Endodermal cell (in vitro differentiated cells): ENCODE measurements around the gene ABCA2. TPM values are rescaled to one million over a fixed set of nuclear protein-coding genes. Genes with fewer than 3 reads are reported as not detected.

Source experiments
- DNase-seq: peaks from one replicate; pipeline ENCODE4 v3.0.0-alpha.2; 2017
- H3K27ac ChIP-seq: 2 replicates; pipeline ENCODE4 v1.5.1; 2013; ENCODE audit warnings: mild to moderate bottlenecking, low read depth, low read length, moderate library complexity
- H3K27me3 ChIP-seq: 2 replicates; pipeline ENCODE4 v1.6.1; 2013; ENCODE audit warnings: mild to moderate bottlenecking, low read length, moderate library complexity; ENCODE audit not compliant: insufficient read depth, control insufficient read depth, poor library complexity, severe bottlenecking
- H3K36me3 ChIP-seq: 2 replicates; pipeline ENCODE4 v1.7.0; 2013; ENCODE audit warnings: mild to moderate bottlenecking, low read length, moderate library complexity; ENCODE audit not compliant: control insufficient read depth, insufficient read depth
- H3K4me1 ChIP-seq: one replicate; pipeline ENCODE4 v1.7.0; 2013; ENCODE audit warnings: low read length; ENCODE audit not compliant: control insufficient read depth, insufficient read depth
- H3K4me3 ChIP-seq: 2 replicates; pipeline ENCODE4 v1.5.1; 2013; ENCODE audit warnings: mild to moderate bottlenecking, low read length, moderate library complexity
- H3K9ac ChIP-seq: 2 replicates; pipeline ENCODE4 v1.6.1; 2013; ENCODE audit warnings: mild to moderate bottlenecking, low read length, moderate library complexity; ENCODE audit not compliant: poor library complexity, severe bottlenecking; ENCODE audit errors: extremely low read depth
- H3K9me3 ChIP-seq: 2 replicates; pipeline ENCODE4 v1.6.1; 2013; ENCODE audit warnings: mild to moderate bottlenecking, low read length, moderate library complexity; ENCODE audit not compliant: control insufficient read depth
- H3K27ac Mint-ChIP-seq: 2 replicates; pipeline ENCODE4 v1.8.0; 2020; ENCODE audit warnings: mixed read lengths
- H3K27me3 Mint-ChIP-seq: 2 replicates; pipeline ENCODE4 v1.8.0; 2021; ENCODE audit warnings: mild to moderate bottlenecking, mixed read lengths; ENCODE audit not compliant: insufficient read depth
- H3K36me3 Mint-ChIP-seq: 2 replicates; pipeline ENCODE4 v1.8.0; 2020; ENCODE audit warnings: low read depth, mixed read lengths
- H3K4me1 Mint-ChIP-seq: 2 replicates; pipeline ENCODE4 v1.8.0; 2020; ENCODE audit warnings: mixed read lengths
- H3K4me3 Mint-ChIP-seq: 2 replicates; pipeline ENCODE4 v1.8.0; 2020; ENCODE audit warnings: mild to moderate bottlenecking, moderate library complexity, mixed read lengths
- H3K9me3 Mint-ChIP-seq: 2 replicates; pipeline ENCODE4 v1.8.0; 2020; ENCODE audit warnings: mild to moderate bottlenecking, mixed read lengths
- CTCF ChIP-seq: fragments of 200-600 bp; sonication (generic); conservative IDR thresholded peaks from 2 replicates; pipeline ENCODE4 v1.5.0; 2021; ENCODE audit warnings: antibody characterized with exemption, mild to moderate bottlenecking
- WGBS, 2 experiments: methylation state at CpG; one replicate each; pipeline versions ENCODE4 v1.1.5 to v1.1.7; 2013; ENCODE audit warnings: missing lambda C conversion rate in 2 of 2, mixed read lengths in 1 of 2; ENCODE audit not compliant: insufficient coverage in 1 of 2, insufficient read length in 1 of 2; 5-methylcytosine and 5-hydroxymethylcytosine counted together
- total RNA-seq, 2 donors: library from RNA; stranded (reverse); fragmentation: NEBNext Ultra II Directional in 1 of 2; extraction: Animal tissue kit (Norgen Biotek cat#: 25700) in 1 of 2; gene quantifications; 2 replicates in 1 of 2; 3 replicates in 1 of 2; pipeline ENCODE4 v1.2.1, GENCODE V29; 2021

ABCA2 gene
- total RNA-seq, 2 donors from 2014 or later = 21.5 to 30.0 TPM

GRCh38 chr9:136958898-136959850, 68.9 kb downstream of the ABCA2 start:
- H3K4me1 ChIP-seq = no peaks in the 10 kb centered on the region
- Mint-ChIP-seq H3K27me3 (peaks cover 5% of the 10 kb centered on the region), H3K36me3 (no peaks in the 10 kb centered on the region), H3K9me3 (no peaks in the 10 kb centered on the region), H3K4me3 (no peak overlapping the region), H3K27ac (no peak overlapping the region), H3K4me1 (no peaks in the 10 kb centered on the region)
- H3K4me3 ChIP-seq = no peak overlapping the region
- H3K9ac ChIP-seq = no peak overlapping the region
- no peak for TF ChIP-seq CTCF
- no peak for DNase-seq
- WGBS, 2 experiments = 90 to 93% methylated on average over 7 to 28 of the region's 28 CpGs
- H3K27ac ChIP-seq = no peak overlapping the region
- H3K36me3 ChIP-seq = no peaks in the 10 kb centered on the region
- no peaks in the 10 kb centered on the region for H3K27me3 ChIP-seq
- no peaks in the 10 kb centered on the region for H3K9me3 ChIP-seq

GRCh38 chr9:136958473-136958872, 69.6 kb downstream of the ABCA2 start:
- Mint-ChIP-seq H3K27me3 (peaks cover 5% of the 10 kb centered on the region), H3K36me3 (no peaks in the 10 kb centered on the region), H3K4me3 (no peak overlapping the region), H3K9me3 (no peaks in the 10 kb centered on the region), H3K27ac (no peak overlapping the region), H3K4me1 (no peaks in the 10 kb centered on the region)
- Histone ChIP-seq H3K27me3 (no peaks in the 10 kb centered on the region), H3K27ac (no peak overlapping the region), H3K4me1 (no peaks in the 10 kb centered on the region), H3K9ac (no peak overlapping the region), H3K36me3 (no peaks in the 10 kb centered on the region), H3K4me3 (no peak overlapping the region), H3K9me3 (no peaks in the 10 kb centered on the region)
- WGBS, 2 experiments = 85 to 88% methylated on average over 4 to 7 of the region's 7 CpGs
- TF ChIP-seq CTCF = no peak
- no peak for DNase-seq

GRCh38 chr9:136957901-136958300, 70.1 kb downstream of the ABCA2 start:
- Mint-ChIP-seq H3K9me3 (no peaks in the 10 kb centered on the region), H3K4me3 (no peak overlapping the region), H3K4me1 (no peaks in the 10 kb centered on the region), H3K27ac (no peak overlapping the region), H3K36me3 (no peaks in the 10 kb centered on the region), H3K27me3 (peaks cover 5% of the 10 kb centered on the region)
- Histone ChIP-seq H3K9ac (no peak overlapping the region), H3K27ac (no peak overlapping the region), H3K9me3 (no peaks in the 10 kb centered on the region), H3K27me3 (no peaks in the 10 kb centered on the region), H3K4me3 (no peak overlapping the region), H3K4me1 (no peaks in the 10 kb centered on the region), H3K36me3 (no peaks in the 10 kb centered on the region)
- WGBS, 2 experiments = 77 to 97% methylated on average over 4 to 6 of the region's 6 CpGs
- DNase-seq = no peak
- no peak for TF ChIP-seq CTCF
